Sigmoid colon (tissue), 4 donors: ENCODE measurements around the gene SCAF4.

ENCODE experiments used
- EP300 ChIP-seq, 4 donors: sonication (generic); formaldehyde crosslinking; IDR thresholded peaks; one replicate each; pipeline ENCODE4 v1.6.1; 2017; ENCODE audit warnings: antibody characterized with exemption in 4 of 4
- POLR2AphosphoS5 ChIP-seq, 4 donors: sonication (generic); formaldehyde crosslinking; IDR thresholded peaks; one replicate each; pipeline ENCODE4 v1.6.1; 2017; ENCODE audit warnings: antibody characterized with exemption in 4 of 4

DNA sequence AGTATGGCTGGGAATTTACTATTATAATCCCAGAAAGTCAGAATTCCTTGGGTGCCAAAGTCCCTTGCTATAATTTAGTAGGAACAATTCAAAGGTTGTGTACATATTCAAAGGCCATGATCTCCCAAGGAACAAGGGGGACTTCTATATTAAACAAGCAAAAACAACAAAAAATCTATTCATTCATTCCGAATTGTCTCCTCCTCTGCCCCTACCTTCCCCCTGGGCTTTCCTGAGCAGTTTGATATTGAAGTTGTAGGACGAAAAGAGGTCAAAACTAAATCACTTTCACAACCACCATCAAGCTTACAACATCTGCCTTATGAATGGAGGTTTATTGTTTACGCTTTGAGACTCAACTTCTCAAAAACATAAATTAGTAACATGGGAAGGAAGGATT, 107.7 kb downstream of the SCAF4 start:
- no peak for TF ChIP-seq POLR2AphosphoS5 (IDR thresholded peaks at IDR 0.05)
- no peak for TF ChIP-seq EP300 (IDR thresholded peaks at IDR 0.05)
